IMR-90 (cell line): ENCODE data around the gene CTRB1. TPM values are rescaled to one million over a fixed set of nuclear protein-coding genes. Genes with fewer than 3 reads are reported as not detected.

Experiments used
- ATAC-seq: fragments of 200-7000 bp; cut with Tn5 transposase; 2 replicates; pipeline ENCODE4 v1.9.1; 2020; ENCODE audit warnings: low read depth, mild to moderate bottlenecking, moderate library complexity
- BruUV-seq: library from RNA; stranded (reverse); fragments of 400-500 nt; replicated peaks from 2 replicates; lab custom pipeline; 2021; lab: Mats Ljungman, UMichigan
- CTCF ChIA-PET: fragments of 300-600 bp; formaldehyde crosslinking; extraction: SDS; loops from one replicate; lab custom pipeline; 2021; ENCODE audit warnings: antibody characterized with exemption; lab: Yijun Ruan, JAX
- POLR2A ChIA-PET: fragments of 300-600 bp; sonication (Branson Sonifier 250); formaldehyde crosslinking; loops from one replicate; lab custom pipeline; 2022; ENCODE audit warnings: antibody characterized with exemption; ENCODE audit not compliant: unreplicated experiment; lab: Charles Lee
- DNase-seq: peaks from one replicate; pipeline ENCODE4 v3.0.0; 2013
- H2AFZ ChIP-seq: replicated peaks from 2 replicates; pipeline ENCODE3; 2013; ENCODE audit warnings: low read length, mild to moderate bottlenecking; ENCODE audit not compliant: poor library complexity
- H2AK5ac ChIP-seq: 2 replicates; pipeline ENCODE4 v1.6.1; 2013; ENCODE audit warnings: low read depth, low read length, inconsistent platforms
- H2AK9ac ChIP-seq: replicated peaks from 2 replicates; pipeline ENCODE3; 2013; ENCODE audit warnings: mild to moderate bottlenecking, low read depth, low read length, moderate library complexity; ENCODE audit not compliant: poor library complexity
- H2BK120ac ChIP-seq: 2 replicates; pipeline ENCODE4 v1.6.1; 2013; ENCODE audit warnings: low read depth, low read length, inconsistent platforms
- H2BK15ac ChIP-seq: 3 replicates; pipeline ENCODE4 v1.6.1; 2013; ENCODE audit warnings: low read depth, low read length, inconsistent platforms
- H2BK20ac ChIP-seq: 2 replicates; pipeline ENCODE4 v1.6.1; 2013; ENCODE audit warnings: low read depth, mild to moderate bottlenecking, inconsistent platforms, low read length, moderate library complexity
- H2BK5ac ChIP-seq: 2 replicates; pipeline ENCODE4 v1.6.1; 2013; ENCODE audit warnings: mild to moderate bottlenecking, low read depth, low read length, inconsistent platforms; ENCODE audit not compliant: poor library complexity, severe bottlenecking
- H3K14ac ChIP-seq: replicated peaks from 2 replicates; pipeline ENCODE4 v1.6.1; 2013; ENCODE audit warnings: low read depth, low read length, inconsistent platforms
- H3K18ac ChIP-seq: 2 replicates; pipeline ENCODE4 v1.6.1; 2013; ENCODE audit warnings: low read depth, low read length, control low read depth
- H3K23ac ChIP-seq: 2 replicates; pipeline ENCODE4 v1.6.1; 2013; ENCODE audit warnings: low read depth, low read length, inconsistent platforms
- H3K27ac ChIP-seq: 2 replicates; pipeline ENCODE4 v1.5.1; 2013; ENCODE audit warnings: mild to moderate bottlenecking, control low read depth, low read length; ENCODE audit not compliant: insufficient read depth
- H3K27me3 ChIP-seq: 2 replicates; pipeline ENCODE4 v1.6.1; 2013; ENCODE audit warnings: low read length; ENCODE audit not compliant: control insufficient read depth, insufficient read depth
- H3K36me3 ChIP-seq: 2 replicates; pipeline ENCODE4 v1.6.1; 2013; ENCODE audit warnings: low read length, mixed read lengths; ENCODE audit not compliant: control insufficient read depth, insufficient read depth
- H3K4ac ChIP-seq: 2 replicates; pipeline ENCODE4 v1.6.1; 2013; ENCODE audit warnings: low read depth, low read length, inconsistent platforms
- H3K4me1 ChIP-seq: 2 replicates; pipeline ENCODE4 v1.6.1; 2013; ENCODE audit warnings: low read length, mixed read lengths; ENCODE audit not compliant: control insufficient read depth, insufficient read depth
- H3K4me2 ChIP-seq: 2 replicates; pipeline ENCODE4 v1.6.1; 2013; ENCODE audit warnings: low read depth, mild to moderate bottlenecking, control low read depth, low read length, moderate library complexity
- H3K4me3 ChIP-seq: 2 replicates; pipeline ENCODE4 v1.5.1; 2013; ENCODE audit warnings: low read depth, mild to moderate bottlenecking, control low read depth, low read length, moderate library complexity; ENCODE audit not compliant: insufficient read depth
- H3K56ac ChIP-seq: 2 replicates; pipeline ENCODE4 v1.6.1; 2013; ENCODE audit warnings: low read length, inconsistent platforms; ENCODE audit not compliant: insufficient read depth; ENCODE audit errors: extremely low read depth
- H3K79me1 ChIP-seq, 2 experiments: 2 replicates each; pipeline ENCODE4 v1.6.1; 2013; ENCODE audit warnings: low read length in 2 of 2, inconsistent platforms in 1 of 2, low read depth in 1 of 2
- H3K9ac ChIP-seq: 2 replicates; pipeline ENCODE4 v1.6.1; 2013; ENCODE audit warnings: low read depth, low read length, control low read depth
- H3K9me1 ChIP-seq: 2 replicates; pipeline ENCODE4 v1.6.1; 2013; ENCODE audit warnings: low read length, inconsistent platforms; ENCODE audit not compliant: insufficient read depth
- H3K9me3 ChIP-seq: 2 replicates; pipeline ENCODE4 v1.6.1; 2013; ENCODE audit warnings: low read length; ENCODE audit not compliant: control insufficient read depth, insufficient read depth
- H4K20me1 ChIP-seq: 2 replicates; pipeline ENCODE4 v1.6.1; 2013; ENCODE audit warnings: low read length, inconsistent platforms; ENCODE audit not compliant: insufficient read depth
- H4K5ac ChIP-seq: 2 replicates; pipeline ENCODE4 v1.6.1; 2013; ENCODE audit warnings: mild to moderate bottlenecking, low read depth, low read length, control low read depth
- H4K8ac ChIP-seq, 2 experiments: 2 replicates each; pipeline ENCODE4 v1.6.1; 2013; ENCODE audit warnings: low read depth in 2 of 2, low read length in 2 of 2, control low read depth in 1 of 2, inconsistent platforms in 1 of 2
- H4K91ac ChIP-seq: 2 replicates; pipeline ENCODE4 v1.6.1; 2013; ENCODE audit warnings: low read depth, low read length, inconsistent platforms; ENCODE audit not compliant: insufficient read depth
- BHLHE40 ChIP-seq: fragments of 150-350 bp; IDR thresholded peaks from 2 replicates; pipeline ENCODE4 v1.6.1; 2016; ENCODE audit warnings: mild to moderate bottlenecking, low read depth, low read length
- CEBPB ChIP-seq: IDR thresholded peaks from 2 replicates; pipeline ENCODE4 v1.6.1; 2012; ENCODE audit warnings: low read depth, low read length, improper control_type of control experiment
- CHD1 ChIP-seq: IDR thresholded peaks from 2 replicates; pipeline ENCODE4 v1.6.1; 2012; ENCODE audit warnings: low read depth, low read length, improper control_type of control experiment
- CTCF ChIP-seq: conservative IDR thresholded peaks from 2 replicates; pipeline ENCODE4 v1.5.1; 2012; ENCODE audit warnings: mild to moderate bottlenecking, low read depth, low read length, improper control_type of control experiment
- ELK1 ChIP-seq: fragments of 150-350 bp; IDR thresholded peaks from 2 replicates; pipeline ENCODE4 v1.6.1; 2016; ENCODE audit warnings: low read depth, mild to moderate bottlenecking, low read length, moderate library complexity, borderline replicate concordance
- FOS ChIP-seq: fragments of 150-350 bp; IDR thresholded peaks from 2 replicates; pipeline ENCODE4 v1.6.1; 2016; ENCODE audit warnings: low read depth, low read length
- MAFK ChIP-seq: IDR thresholded peaks from 2 replicates; pipeline ENCODE4 v1.6.1; 2012; ENCODE audit warnings: low read depth, low read length, improper control_type of control experiment
- MAZ ChIP-seq: IDR thresholded peaks from 2 replicates; pipeline ENCODE4 v1.6.1; 2012; ENCODE audit warnings: low read depth, mild to moderate bottlenecking, low read length, improper control_type of control experiment, moderate library complexity, borderline replicate concordance
- MXI1 ChIP-seq: IDR thresholded peaks from 2 replicates; pipeline ENCODE4 v1.6.1; 2012; ENCODE audit warnings: low read depth, mild to moderate bottlenecking, low read length, moderate library complexity, borderline replicate concordance
- NFE2L2 ChIP-seq: fragments of 150-350 bp; IDR thresholded peaks from 2 replicates; pipeline ENCODE4 v1.6.1; 2016; ENCODE audit warnings: low read depth, mild to moderate bottlenecking, low read length
- POLR2A ChIP-seq: IDR thresholded peaks from 2 replicates; pipeline ENCODE4 v1.6.1; 2012; ENCODE audit warnings: mild to moderate bottlenecking, low read depth, low read length
- RAD21 ChIP-seq: IDR thresholded peaks from 2 replicates; pipeline ENCODE4 v1.6.1; 2012; ENCODE audit warnings: low read length, improper control_type of control experiment
- USF2 ChIP-seq: fragments of 150-350 bp; IDR thresholded peaks from 2 replicates; pipeline ENCODE4 v1.6.1; 2017; ENCODE audit warnings: mild to moderate bottlenecking, antibody characterized with exemption, low read length, low read depth
- WGBS, 2 experiments: methylation state at CpG; one replicate each; pipeline versions ENCODE4 v1.1.5 to v1.1.7; 2013; ENCODE audit warnings: missing lambda C conversion rate in 2 of 2; ENCODE audit not compliant: insufficient read length in 1 of 2; ENCODE audit errors: extremely low coverage in 2 of 2; 5-methylcytosine and 5-hydroxymethylcytosine counted together
- dilution Hi-C: fragments of 300-500 bp; cut with HindIII; formaldehyde crosslinking; loops from one replicate; pipeline ENCODE4 v1.14.3; 2018; ENCODE audit warnings: low sequenced_read_pairs; ENCODE audit not compliant: unreplicated experiment
- in situ Hi-C: fragments of 300-500 bp; cut with MboI; formaldehyde crosslinking; loops from 3 replicates; pipeline ENCODE4 v1.14.3; 2019; ENCODE audit warnings: low sequenced_read_pairs, inconsistent platforms, mixed read lengths
- intact Hi-C: fragments of 100-400 bp; cut with micrococcal nuclease; formaldehyde crosslinking; loops from 2 replicates; pipeline ENCODE4 v1.10.0; 2022
- polyA plus RNA-seq, 3 experiments: library from polyadenylated mRNA; depleted of rRNA; stranded (reverse); fragments of >200 nt; gene quantifications; 2 replicates each; pipeline ENCODE4 v1.2.3, GENCODE V29; 2012; ENCODE audit warnings: low replicate concordance in 1 of 3
- total RNA-seq: library from RNA; depleted of rRNA; stranded (reverse); fragments of >200 nt; gene quantifications from 2 replicates; pipeline ENCODE4 v1.2.3, GENCODE V29; 2012

Gene CTRB1
- total and polyA plus RNA-seq, 2 of the 4 experiments (the other 2 are of a cell fraction): not detected

- Histone ChIP-seq H3K27me3 (no peaks in the 10 kb centered on the region), H2AK9ac (no peak overlapping the region), H2BK120ac (no peak overlapping the region), H3K79me1 (no peaks in the 10 kb centered on the region), H2BK15ac (no peak overlapping the region), H3K9me3 (peaks cover 24% of the 10 kb centered on the region), H3K9ac (no peak overlapping the region), H2BK20ac (no peak overlapping the region), H4K20me1 (no peaks in the 10 kb centered on the region), H3K4me2 (no peak overlapping the region), H3K23ac (no peak overlapping the region), H3K9me1 (no peaks in the 10 kb centered on the region), H3K4ac (no peak overlapping the region), H3K27ac (no peak overlapping the region), H3K4me3 (no peak overlapping the region), H2AK5ac (no peak overlapping the region), H2BK5ac (no peak overlapping the region), H3K14ac (no peak overlapping the region), H3K4me1 (no peaks in the 10 kb centered on the region), H3K18ac (no peak overlapping the region), H3K36me3 (no peaks in the 10 kb centered on the region), H4K5ac (no peak overlapping the region), H3K56ac (no peak overlapping the region), H4K8ac (no peak overlapping the region), H4K91ac (no peak overlapping the region), H2AFZ (no peak overlapping the region)
- ATAC-seq: no peak
- WGBS, 2 experiments: no CpG with 5 or more reads among the region's 6 CpGs
- in situ Hi-C loops: no loop called here
- no TSS peak for BruUV-seq
- dilution Hi-C loops: no loop called here
- no peak for DNase-seq
- POLR2A ChIA-PET: no interaction called here
- CTCF ChIA-PET: no interaction called here
- TF ChIP-seq MAZ (no peak), CHD1 (no peak), MXI1 (no peak), CTCF (no peak), NFE2L2 (no peak), ELK1 (no peak), USF2 (no peak), FOS (no peak), CEBPB (no peak), MAFK (no peak), POLR2A (no peak), BHLHE40 (no peak), RAD21 (no peak)
- intact Hi-C loops: no loop called here
Observed at GRCh38 chr16:75179208-75179607, 39.6 kb upstream of the CTRB1 start.
